ENCODE data around the gene SAP30BP.
A peak's percentile ranks its signal among the peaks of the same experiment; 100 is the strongest.

The SAP30BP gene

GRCh38 chr17:75666959-75667790 is at the start of gene SAP30BP, which contains the start of gene RECQL5:
Gene SAP30BP, plus strand, starts transcription at chr17:75667338. Its CDS starts 35 bp downstream, at chr17:75667373.
Gene RECQL5, minus strand, starts transcription at chr17:75667154. Its CDS starts 597 bp downstream, at chr17:75666557.
- DNase-seq = peak; percentile 97

GRCh38 chr17:75617675-75618074 is 49.5 kb upstream of the SAP30BP start:
- no peak for DNase-seq

- no peak for DNase-seq
These were observed 47.4 kb upstream of the SAP30BP start for GRCh38 chr17:75619506-75620431.

- DNase-seq = no peak
These were observed 45.6 kb upstream of the SAP30BP start for GRCh38 chr17:75621489-75621888.

- no peak for DNase-seq
These were observed 45.1 kb upstream of the SAP30BP start for GRCh38 chr17:75622076-75622475.

GRCh38 chr17:75622771-75623273 is 44.3 kb upstream of the SAP30BP start:
- no peak for DNase-seq

- DNase-seq = no peak
These were observed 43.8 kb upstream of the SAP30BP start for GRCh38 chr17:75623386-75623785.

- no peak for DNase-seq
These were observed 43.1 kb upstream of the SAP30BP start for GRCh38 chr17:75624021-75624420.

- DNase-seq = no peak
These were observed 42.3 kb upstream of the SAP30BP start for GRCh38 chr17:75624714-75625345.

- DNase-seq = no peak
These were observed 41.2 kb upstream of the SAP30BP start for GRCh38 chr17:75625813-75626486.

GRCh38 chr17:75626496-75627038 is 40.6 kb upstream of the SAP30BP start:
- no peak for DNase-seq

- no peak for DNase-seq
These were observed 40.0 kb upstream of the SAP30BP start for GRCh38 chr17:75627094-75627493.

GRCh38 chr17:75628425-75628824 is 38.7 kb upstream of the SAP30BP start:
- no peak for DNase-seq

- DNase-seq = no peak
These were observed 38.0 kb upstream of the SAP30BP start for GRCh38 chr17:75629157-75629556.

- no peak for DNase-seq
These were observed 36.8 kb upstream of the SAP30BP start for GRCh38 chr17:75630071-75630917.

GRCh38 chr17:75631353-75631752 is 35.8 kb upstream of the SAP30BP start:
- DNase-seq = no peak

- DNase-seq = no peak
These were observed 34.7 kb upstream of the SAP30BP start for GRCh38 chr17:75632428-75632827.

- peak; percentile 77 for DNase-seq
These were observed 34.2 kb upstream of the SAP30BP start, which contains the start of gene SMIM5 for GRCh38 chr17:75632863-75633485. Gene SMIM5, plus strand, starts transcription at chr17:75633434. Its CDS starts 6,768 bp downstream, at chr17:75640202.

GRCh38 chr17:75633486-75634375 is 33.4 kb upstream of the SAP30BP start:
- DNase-seq = peak; percentile 29
